Neural crest cell (in vitro differentiated cells): ENCODE data around the gene DDX5. TPM values are rescaled to one million over a fixed set of nuclear protein-coding genes. Genes with fewer than 3 reads are reported as not detected.

Source experiments
- DNase-seq: peaks from one replicate; pipeline ENCODE4 v3.0.0; 2021; ENCODE audit warnings: low read depth, mixed read lengths, low spot score
- H3K27ac Mint-ChIP-seq: one replicate; pipeline ENCODE4 v1.8.0; 2021; ENCODE audit warnings: mild to moderate bottlenecking, mixed read lengths; ENCODE audit not compliant: unreplicated experiment
- H3K27me3 Mint-ChIP-seq: 2 replicates; pipeline ENCODE4 v1.8.0; 2021; ENCODE audit warnings: low read depth, mild to moderate bottlenecking, mixed read lengths
- H3K36me3 Mint-ChIP-seq: 2 replicates; pipeline ENCODE4 v1.8.0; 2021; ENCODE audit warnings: low read depth, mild to moderate bottlenecking, mixed read lengths
- H3K4me1 Mint-ChIP-seq: 2 replicates; pipeline ENCODE4 v1.8.0; 2021; ENCODE audit warnings: mixed read lengths
- H3K4me3 Mint-ChIP-seq: one replicate; pipeline ENCODE4 v1.8.0; 2021; ENCODE audit warnings: mild to moderate bottlenecking, mixed read lengths
- H3K9me3 Mint-ChIP-seq: 2 replicates; pipeline ENCODE4 v1.8.0; 2021; ENCODE audit warnings: mixed read lengths
- CTCF ChIP-seq: fragments of 200-600 bp; sonication (generic); conservative IDR thresholded peaks from 2 replicates; pipeline ENCODE4 v1.5.0; 2021; ENCODE audit warnings: antibody characterized with exemption, mild to moderate bottlenecking
- total RNA-seq: library from RNA; stranded (reverse); gene quantifications from 2 replicates; pipeline ENCODE4 v1.2.1, GENCODE V29; 2021

The DDX5 gene
- total RNA-seq, 1 donor from 2014 or later, result 905 TPM

DNA sequence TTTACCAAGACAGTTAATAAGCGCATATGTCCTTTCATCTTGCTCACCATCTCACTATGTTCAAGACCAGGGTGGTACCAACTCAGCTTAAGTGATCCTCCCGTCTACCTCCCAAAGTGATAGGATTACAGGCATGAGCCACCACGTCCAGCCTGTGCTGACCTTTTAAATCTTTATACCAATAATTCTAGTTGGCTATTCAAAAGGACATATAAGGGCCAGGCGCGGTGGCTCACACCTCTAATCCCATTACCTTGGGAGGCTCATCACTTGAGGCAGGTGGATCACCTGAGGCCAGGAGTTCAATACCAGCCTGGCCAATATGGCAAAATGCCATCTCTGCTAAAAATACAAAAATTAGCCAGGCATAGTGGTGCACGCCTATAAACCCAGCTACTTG lies 3.1 kb upstream of the DDX5 start:
- Mint-ChIP-seq H3K4me1 (peaks cover 39% of the 10 kb centered on the region), H3K27ac (no peak overlapping the region), H3K4me3 (peak overlapping the region; percentile 67), H3K27me3 (peaks cover 21% of the 10 kb centered on the region), H3K9me3 (no peaks in the 10 kb centered on the region), H3K36me3 (peaks cover 33% of the 10 kb centered on the region)
- no peak for DNase-seq
- no peak for TF ChIP-seq CTCF

DNA sequence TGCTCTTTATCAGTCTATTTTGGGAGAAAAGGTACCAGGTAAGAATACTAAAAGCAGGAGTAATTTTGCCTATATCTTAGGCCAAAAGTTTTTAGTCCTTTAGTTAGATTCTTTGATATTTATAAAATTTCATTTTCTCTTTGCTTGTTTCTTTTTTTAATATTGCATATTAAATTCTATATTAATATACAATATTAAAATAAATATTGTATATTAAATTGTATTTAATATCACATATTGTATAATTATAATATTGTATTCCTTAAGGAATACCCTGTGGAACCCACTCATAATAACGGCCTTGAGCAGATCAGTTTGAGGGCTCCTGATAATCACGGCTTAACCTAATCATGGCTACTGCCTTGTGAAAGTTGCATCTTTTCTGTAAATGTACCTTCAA lies 2.6 kb upstream of the DDX5 start:
- DNase-seq, result no peak
- no peak for TF ChIP-seq CTCF
- Mint-ChIP-seq H3K27me3 (peaks cover 23% of the 10 kb centered on the region), H3K4me3 (peak overlapping the region; percentile 100), H3K4me1 (peaks cover 44% of the 10 kb centered on the region), H3K27ac (no peak overlapping the region), H3K9me3 (no peaks in the 10 kb centered on the region), H3K36me3 (peaks cover 37% of the 10 kb centered on the region)

DNA sequence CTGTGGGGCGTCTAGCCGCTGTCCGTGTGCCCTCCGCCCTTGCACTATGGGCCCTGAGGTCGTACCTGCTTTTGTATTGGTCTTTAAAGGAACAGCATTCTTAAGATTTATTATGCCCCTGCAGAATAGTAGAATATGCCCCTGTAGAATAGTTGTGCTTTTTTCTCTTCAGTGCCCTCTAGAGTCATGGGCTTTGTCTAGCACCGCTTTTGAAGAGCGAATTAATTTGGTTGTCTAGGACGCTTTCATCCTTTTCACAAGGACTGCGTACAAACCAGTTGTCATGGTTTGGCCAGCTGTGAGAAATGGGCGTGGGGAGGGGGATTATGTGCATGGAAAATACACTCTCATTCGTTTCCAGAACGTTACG lies 1.3 kb upstream of the DDX5 start:
- DNase-seq, result no peak
- Mint-ChIP-seq H3K27me3 (peaks cover 25% of the 10 kb centered on the region), H3K27ac (peak overlapping the region; percentile 100), H3K36me3 (peaks cover 42% of the 10 kb centered on the region), H3K4me1 (peaks cover 54% of the 10 kb centered on the region), H3K9me3 (no peaks in the 10 kb centered on the region), H3K4me3 (peak overlapping the region; percentile 100)
- TF ChIP-seq CTCF, result no peak

GRCh38 chr17:64506576-64507412 lies 705 bp upstream of the DDX5 start, which contains the start of gene CEP95:
Gene CEP95, plus strand, starts transcription at chr17:64506977. Its CDS starts 121 bp downstream, at chr17:64507098.
- H3K27me3 Mint-ChIP-seq, result peaks cover 29% of the 10 kb centered on the region
- H3K4me1 Mint-ChIP-seq, result peaks cover 60% of the 10 kb centered on the region
- TF ChIP-seq CTCF, result no peak
- H3K36me3 Mint-ChIP-seq, result peaks cover 48% of the 10 kb centered on the region
- H3K9me3 Mint-ChIP-seq, result no peaks in the 10 kb centered on the region
- peak within 1 kb of the TSS; percentile 100 for H3K4me3 Mint-ChIP-seq
- H3K27ac Mint-ChIP-seq, result peak within 1 kb of the TSS; percentile 100
- peak; percentile 98 for DNase-seq

DNA sequence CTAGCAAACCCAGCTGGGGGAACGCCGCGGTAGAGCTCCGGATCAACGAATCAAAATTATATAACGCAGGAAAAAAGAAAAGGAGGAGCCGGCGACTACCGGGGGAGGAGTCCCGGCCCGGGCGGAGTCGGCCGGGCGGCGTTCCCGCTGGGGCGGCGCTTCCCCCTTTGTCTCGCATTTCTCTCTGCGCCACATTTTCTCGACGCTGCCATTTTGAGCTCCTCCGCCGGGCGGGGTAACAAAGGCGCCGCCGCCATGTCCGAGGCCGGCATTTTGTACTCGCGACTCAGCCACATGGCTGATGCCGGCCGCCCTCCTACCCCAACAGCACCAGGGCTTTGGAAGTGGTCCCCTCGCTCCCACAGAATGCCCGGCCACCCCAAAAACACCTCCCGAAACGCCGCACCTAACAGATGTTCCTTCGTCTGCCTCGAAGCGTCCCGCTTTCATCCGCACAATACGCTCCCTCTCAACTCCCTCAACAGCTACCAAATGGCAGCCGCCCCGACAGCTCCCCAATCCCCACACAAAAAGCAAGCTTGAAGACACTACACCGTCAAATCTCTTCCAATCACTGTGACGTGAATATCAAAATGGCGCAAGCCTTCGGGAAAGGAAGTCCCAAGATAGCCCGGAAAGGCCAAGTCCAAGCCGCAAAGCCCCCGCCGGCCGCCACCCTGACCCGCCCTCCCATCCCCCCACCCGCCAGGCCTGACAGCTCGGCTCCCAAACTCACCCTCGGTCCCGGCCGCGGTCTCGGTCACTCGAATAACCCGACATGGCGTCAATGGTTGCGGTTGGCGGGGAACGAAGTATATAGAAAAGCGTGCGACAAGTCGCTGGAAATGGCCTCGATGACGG lies 519 bp downstream of the DDX5 start:
- no peaks in the 10 kb centered on the region for H3K9me3 Mint-ChIP-seq
- peaks cover 58% of the 10 kb centered on the region for H3K36me3 Mint-ChIP-seq
- peak overlapping the region; percentile 100 for H3K4me3 Mint-ChIP-seq
- peak; percentile 73 for DNase-seq
- H3K4me1 Mint-ChIP-seq, result peaks cover 64% of the 10 kb centered on the region
- H3K27me3 Mint-ChIP-seq, result peaks cover 34% of the 10 kb centered on the region
- peak overlapping the region; percentile 100 for H3K27ac Mint-ChIP-seq
- no peak for TF ChIP-seq CTCF
